ENCODE results near the gene PHF20. TPM values are rescaled to one million over a fixed set of nuclear protein-coding genes. Genes with fewer than 3 reads are reported as not detected.
"Not testable (repeated sequence)": the region's sequence is repeated elsewhere in the genome, so short reads cannot be mapped to it uniquely, and the experiment has no call there.

The PHF20 gene
- total RNA-seq, 2 experiments from 2014 or later: 57.9 to 58.8 TPM

GRCh38 chr20:35899064-35899463 is 127.2 kb downstream of the PHF20 start:
- Mint-ChIP-seq H3K36me3 (ENCODE audit: low read depth) (peaks cover 21% of the 10 kb centered on the region), H3K4me3 (no peak overlapping the region), H3K9me3 (no peaks in the 10 kb centered on the region), H3K27me3 (no peaks in the 10 kb centered on the region), H3K4me1 (ENCODE audit: low read depth) (peaks cover 12% of the 10 kb centered on the region), H3K27ac (no peak overlapping the region)
- intact Hi-C loops (cut with micrococcal nuclease): no loop called here
- DNase-seq (no peak), ATAC-seq (no peak)
- ChIA-PET CTCF (no interaction called here), POLR2A (no interaction called here)
- TF ChIP-seq CTCF (IDR thresholded peaks at IDR 0.05): no peak

- Mint-ChIP-seq H3K36me3 (ENCODE audit: low read depth) (peaks cover 21% of the 10 kb centered on the region), H3K27ac (peak overlapping the region; percentile 29)
- H3K4me3 Mint-ChIP-seq; ATAC-seq; H3K9me3 Mint-ChIP-seq; DNase-seq; H3K4me1 Mint-ChIP-seq (ENCODE audit: low read depth); H3K27me3 Mint-ChIP-seq; intact Hi-C loops (cut with micrococcal nuclease); POLR2A ChIA-PET: not testable (repeated sequence)
- CTCF ChIA-PET: interaction anchor here (0.6 kb wide), 1 partner anchor 141 kb away, joined by 3 read pairs; no protein-coding TSS in a partner anchor
These were observed 129.4 kb downstream of the PHF20 start for GRCh38 chr20:35901230-35901629.

GRCh38 chr20:35901678-35902544 is 130.1 kb downstream of the PHF20 start:
- POLR2A ChIA-PET: no interaction called here
- ATAC-seq (no peak), DNase-seq (no peak)
- intact Hi-C loops (cut with micrococcal nuclease): no loop called here
- Mint-ChIP-seq H3K36me3 (ENCODE audit: low read depth) (peaks cover 23% of the 10 kb centered on the region), H3K9me3 (no peaks in the 10 kb centered on the region), H3K27ac (peak overlapping the region; percentile 29), H3K4me3 (no peak overlapping the region), H3K27me3 (no peaks in the 10 kb centered on the region), H3K4me1 (ENCODE audit: low read depth) (peaks cover 7% of the 10 kb centered on the region)
- TF ChIP-seq CTCF (IDR thresholded peaks at IDR 0.05): no peak
- CTCF ChIA-PET: interaction anchor here (0.6 to 0.7 kb wide), 2 partner anchors 141 to 455 kb away, joined by 3 read pairs; no protein-coding TSS in a partner anchor

- CTCF ChIA-PET: no interaction called here
- intact Hi-C loops (cut with micrococcal nuclease): no loop called here
- no peak for DNase-seq
- Mint-ChIP-seq H3K4me3 (no peak overlapping the region), H3K4me1 (ENCODE audit: low read depth) (peaks cover 7% of the 10 kb centered on the region), H3K27me3 (no peaks in the 10 kb centered on the region), H3K36me3 (ENCODE audit: low read depth) (peaks cover 23% of the 10 kb centered on the region), H3K27ac (no peak overlapping the region), H3K9me3 (no peaks in the 10 kb centered on the region)
- TF ChIP-seq CTCF (IDR thresholded peaks at IDR 0.05): no peak
- POLR2A ChIA-PET: no interaction called here
- no peak for ATAC-seq
These were observed 130.7 kb downstream of the PHF20 start for GRCh38 chr20:35902545-35902941.

GRCh38 chr20:35903843-35904242 is 132.0 kb downstream of the PHF20 start:
- Mint-ChIP-seq H3K4me3 (no peak overlapping the region), H3K4me1 (ENCODE audit: low read depth) (peaks cover 16% of the 10 kb centered on the region), H3K27ac (no peak overlapping the region), H3K36me3 (ENCODE audit: low read depth) (peaks cover 23% of the 10 kb centered on the region), H3K9me3 (no peaks in the 10 kb centered on the region), H3K27me3 (no peaks in the 10 kb centered on the region)
- TF ChIP-seq CTCF (IDR thresholded peaks at IDR 0.05): no peak
- ChIA-PET POLR2A (no interaction called here), CTCF (no interaction called here)
- DNase-seq: no peak
- no peak for ATAC-seq
- intact Hi-C loops (cut with micrococcal nuclease): no loop called here
